Measurements from ENCODE around the gene GHR.

The GHR gene

DNA sequence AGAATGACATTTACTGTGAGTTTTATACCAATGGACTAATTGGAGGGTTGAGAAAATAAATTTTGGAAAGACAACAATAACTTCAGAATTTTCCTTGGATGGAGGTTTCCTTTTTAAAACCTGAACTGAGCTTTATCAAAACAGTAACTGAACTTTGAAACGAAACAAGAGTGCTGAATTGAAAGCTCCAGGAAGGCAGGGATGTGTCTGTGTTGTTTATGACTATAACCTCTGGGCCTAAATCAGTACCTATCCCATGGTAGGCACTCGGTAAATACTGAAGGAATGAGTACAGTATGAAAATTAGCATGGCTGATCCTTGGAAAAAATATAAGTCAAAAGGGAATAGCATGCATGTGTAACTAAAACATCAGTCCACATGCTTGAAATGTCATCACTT is 93.9 kb downstream of the GHR start:
- ATAC-seq, result no peak
- TF ChIP-seq, protein P1, sequence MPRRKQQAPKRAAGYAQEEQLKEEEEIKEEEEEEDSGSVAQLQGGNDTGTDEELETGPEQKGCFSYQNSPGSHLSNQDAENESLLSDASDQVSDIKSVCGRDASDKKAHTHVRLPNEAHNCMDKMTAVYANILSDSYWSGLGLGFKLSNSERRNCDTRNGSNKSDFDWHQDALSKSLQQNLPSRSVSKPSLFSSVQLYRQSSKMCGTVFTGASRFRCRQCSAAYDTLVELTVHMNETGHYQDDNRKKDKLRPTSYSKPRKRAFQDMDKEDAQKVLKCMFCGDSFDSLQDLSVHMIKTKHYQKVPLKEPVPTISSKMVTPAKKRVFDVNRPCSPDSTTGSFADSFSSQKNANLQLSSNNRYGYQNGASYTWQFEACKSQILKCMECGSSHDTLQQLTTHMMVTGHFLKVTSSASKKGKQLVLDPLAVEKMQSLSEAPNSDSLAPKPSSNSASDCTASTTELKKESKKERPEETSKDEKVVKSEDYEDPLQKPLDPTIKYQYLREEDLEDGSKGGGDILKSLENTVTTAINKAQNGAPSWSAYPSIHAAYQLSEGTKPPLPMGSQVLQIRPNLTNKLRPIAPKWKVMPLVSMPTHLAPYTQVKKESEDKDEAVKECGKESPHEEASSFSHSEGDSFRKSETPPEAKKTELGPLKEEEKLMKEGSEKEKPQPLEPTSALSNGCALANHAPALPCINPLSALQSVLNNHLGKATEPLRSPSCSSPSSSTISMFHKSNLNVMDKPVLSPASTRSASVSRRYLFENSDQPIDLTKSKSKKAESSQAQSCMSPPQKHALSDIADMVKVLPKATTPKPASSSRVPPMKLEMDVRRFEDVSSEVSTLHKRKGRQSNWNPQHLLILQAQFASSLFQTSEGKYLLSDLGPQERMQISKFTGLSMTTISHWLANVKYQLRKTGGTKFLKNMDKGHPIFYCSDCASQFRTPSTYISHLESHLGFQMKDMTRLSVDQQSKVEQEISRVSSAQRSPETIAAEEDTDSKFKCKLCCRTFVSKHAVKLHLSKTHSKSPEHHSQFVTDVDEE (CRISPR knock-in tag; IDR thresholded peaks at IDR 0.05), result no peak
- no peak for TF ChIP-seq ZFP30 (CRISPR knock-in tag; IDR thresholded peaks at IDR 0.05)
- no peak for TF ChIP-seq TOX (CRISPR knock-in tag; IDR thresholded peaks at IDR 0.05; ENCODE audit: borderline replicate concordance)
- TF ChIP-seq, protein P2, sequence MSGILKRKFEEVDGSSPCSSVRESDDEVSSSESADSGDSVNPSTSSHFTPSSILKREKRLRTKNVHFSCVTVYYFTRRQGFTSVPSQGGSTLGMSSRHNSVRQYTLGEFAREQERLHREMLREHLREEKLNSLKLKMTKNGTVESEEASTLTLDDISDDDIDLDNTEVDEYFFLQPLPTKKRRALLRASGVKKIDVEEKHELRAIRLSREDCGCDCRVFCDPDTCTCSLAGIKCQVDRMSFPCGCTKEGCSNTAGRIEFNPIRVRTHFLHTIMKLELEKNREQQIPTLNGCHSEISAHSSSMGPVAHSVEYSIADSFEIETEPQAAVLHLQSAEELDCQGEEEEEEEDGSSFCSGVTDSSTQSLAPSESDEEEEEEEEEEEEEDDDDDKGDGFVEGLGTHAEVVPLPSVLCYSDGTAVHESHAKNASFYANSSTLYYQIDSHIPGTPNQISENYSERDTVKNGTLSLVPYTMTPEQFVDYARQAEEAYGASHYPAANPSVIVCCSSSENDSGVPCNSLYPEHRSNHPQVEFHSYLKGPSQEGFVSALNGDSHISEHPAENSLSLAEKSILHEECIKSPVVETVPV (CRISPR knock-in tag; IDR thresholded peaks at IDR 0.05), result no peak
- TF ChIP-seq ARNTL (CRISPR knock-in tag; IDR thresholded peaks at IDR 0.05; ENCODE audit: borderline replicate concordance, low read depth), result no peak

DNA sequence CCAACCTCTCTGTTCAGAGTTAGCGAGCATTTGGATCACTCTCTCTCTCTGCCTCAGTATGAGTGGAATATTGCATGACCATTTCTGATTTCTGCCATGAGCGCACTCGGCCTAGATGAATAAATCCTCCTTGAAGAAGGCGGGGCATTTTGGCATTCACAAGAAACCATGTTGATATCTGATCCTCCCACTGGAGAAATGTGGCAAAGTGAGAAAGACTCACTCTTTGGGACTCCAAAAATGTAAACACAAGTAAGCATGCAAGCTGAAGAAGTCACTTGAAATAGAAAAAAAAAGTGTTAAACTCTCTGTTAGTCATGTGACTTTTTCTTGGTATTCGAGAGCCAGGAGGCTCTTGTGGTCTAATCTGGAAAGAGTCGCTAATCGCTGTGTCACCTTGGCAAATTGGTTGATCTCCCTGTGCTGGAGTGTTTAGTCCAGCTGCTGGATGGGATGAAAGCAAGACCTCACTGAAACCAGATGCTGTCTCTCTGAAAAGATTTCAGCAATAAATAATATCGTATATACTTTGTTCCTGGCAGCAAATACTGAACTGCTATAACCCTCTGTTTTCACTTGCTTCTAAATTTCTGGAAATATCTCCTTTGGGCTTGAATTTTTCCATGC is 95.5 kb downstream of the GHR start:
- ATAC-seq, result no peak
- TF ChIP-seq ISL1 (CRISPR knock-in tag; IDR thresholded peaks at IDR 0.05), result no peak
- TF ChIP-seq ZFP30 (CRISPR knock-in tag; IDR thresholded peaks at IDR 0.05), result no peak
- TF ChIP-seq TCF4 (CRISPR knock-in tag; IDR thresholded peaks at IDR 0.05; ENCODE audit: borderline replicate concordance), result no peak
- TF ChIP-seq, protein P2 (CRISPR knock-in tag; IDR thresholded peaks at IDR 0.05), result no peak
- no peak for TF ChIP-seq TOX (CRISPR knock-in tag; IDR thresholded peaks at IDR 0.05; ENCODE audit: borderline replicate concordance)
- TF ChIP-seq SNAI2 (CRISPR knock-in tag; IDR thresholded peaks at IDR 0.05), result no peak
- TF ChIP-seq, protein P3, sequence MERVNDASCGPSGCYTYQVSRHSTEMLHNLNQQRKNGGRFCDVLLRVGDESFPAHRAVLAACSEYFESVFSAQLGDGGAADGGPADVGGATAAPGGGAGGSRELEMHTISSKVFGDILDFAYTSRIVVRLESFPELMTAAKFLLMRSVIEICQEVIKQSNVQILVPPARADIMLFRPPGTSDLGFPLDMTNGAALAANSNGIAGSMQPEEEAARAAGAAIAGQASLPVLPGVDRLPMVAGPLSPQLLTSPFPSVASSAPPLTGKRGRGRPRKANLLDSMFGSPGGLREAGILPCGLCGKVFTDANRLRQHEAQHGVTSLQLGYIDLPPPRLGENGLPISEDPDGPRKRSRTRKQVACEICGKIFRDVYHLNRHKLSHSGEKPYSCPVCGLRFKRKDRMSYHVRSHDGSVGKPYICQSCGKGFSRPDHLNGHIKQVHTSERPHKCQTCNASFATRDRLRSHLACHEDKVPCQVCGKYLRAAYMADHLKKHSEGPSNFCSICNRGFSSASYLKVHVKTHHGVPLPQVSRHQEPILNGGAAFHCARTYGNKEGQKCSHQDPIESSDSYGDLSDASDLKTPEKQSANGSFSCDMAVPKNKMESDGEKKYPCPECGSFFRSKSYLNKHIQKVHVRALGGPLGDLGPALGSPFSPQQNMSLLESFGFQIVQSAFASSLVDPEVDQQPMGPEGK (CRISPR knock-in tag; IDR thresholded peaks at IDR 0.05; ENCODE audit: borderline replicate concordance), result no peak
- no peak for TF ChIP-seq ESRRG (CRISPR knock-in tag; IDR thresholded peaks at IDR 0.05)
- TF ChIP-seq ZNF70 (CRISPR knock-in tag; IDR thresholded peaks at IDR 0.05), result no peak
- TF ChIP-seq, protein P4, sequence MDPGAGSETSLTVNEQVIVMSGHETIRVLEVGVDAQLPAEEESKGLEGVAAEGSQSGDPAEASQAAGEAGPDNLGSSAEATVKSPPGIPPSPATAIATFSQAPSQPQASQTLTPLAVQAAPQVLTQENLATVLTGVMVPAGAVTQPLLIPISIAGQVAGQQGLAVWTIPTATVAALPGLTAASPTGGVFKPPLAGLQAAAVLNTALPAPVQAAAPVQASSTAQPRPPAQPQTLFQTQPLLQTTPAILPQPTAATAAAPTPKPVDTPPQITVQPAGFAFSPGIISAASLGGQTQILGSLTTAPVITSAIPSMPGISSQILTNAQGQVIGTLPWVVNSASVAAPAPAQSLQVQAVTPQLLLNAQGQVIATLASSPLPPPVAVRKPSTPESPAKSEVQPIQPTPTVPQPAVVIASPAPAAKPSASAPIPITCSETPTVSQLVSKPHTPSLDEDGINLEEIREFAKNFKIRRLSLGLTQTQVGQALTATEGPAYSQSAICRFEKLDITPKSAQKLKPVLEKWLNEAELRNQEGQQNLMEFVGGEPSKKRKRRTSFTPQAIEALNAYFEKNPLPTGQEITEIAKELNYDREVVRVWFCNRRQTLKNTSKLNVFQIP (CRISPR knock-in tag; IDR thresholded peaks at IDR 0.05; ENCODE audit: borderline replicate concordance, low read depth), result no peak
- no peak for TF ChIP-seq BACH2 (CRISPR knock-in tag; IDR thresholded peaks at IDR 0.05; ENCODE audit: borderline replicate concordance)
- TF ChIP-seq, protein P5, sequence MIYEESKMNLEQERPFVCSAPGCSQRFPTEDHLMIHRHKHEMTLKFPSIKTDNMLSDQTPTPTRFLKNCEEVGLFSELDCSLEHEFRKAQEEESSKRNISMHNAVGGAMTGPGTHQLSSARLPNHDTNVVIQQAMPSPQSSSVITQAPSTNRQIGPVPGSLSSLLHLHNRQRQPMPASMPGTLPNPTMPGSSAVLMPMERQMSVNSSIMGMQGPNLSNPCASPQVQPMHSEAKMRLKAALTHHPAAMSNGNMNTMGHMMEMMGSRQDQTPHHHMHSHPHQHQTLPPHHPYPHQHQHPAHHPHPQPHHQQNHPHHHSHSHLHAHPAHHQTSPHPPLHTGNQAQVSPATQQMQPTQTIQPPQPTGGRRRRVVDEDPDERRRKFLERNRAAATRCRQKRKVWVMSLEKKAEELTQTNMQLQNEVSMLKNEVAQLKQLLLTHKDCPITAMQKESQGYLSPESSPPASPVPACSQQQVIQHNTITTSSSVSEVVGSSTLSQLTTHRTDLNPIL (CRISPR knock-in tag; IDR thresholded peaks at IDR 0.05; ENCODE audit: low read depth), result no peak
- no peak for TF ChIP-seq CSDC2 (CRISPR knock-in tag; IDR thresholded peaks at IDR 0.05)
- no peak for TF ChIP-seq GLIS3 (CRISPR knock-in tag; IDR thresholded peaks at IDR 0.05)
- TF ChIP-seq ZC3H10 (CRISPR knock-in tag; IDR thresholded peaks at IDR 0.05), result no peak
- TF ChIP-seq RARB (CRISPR knock-in tag; IDR thresholded peaks at IDR 0.05), result no peak
- no peak for TF ChIP-seq ZNF8 (CRISPR knock-in tag; IDR thresholded peaks at IDR 0.05)

DNA sequence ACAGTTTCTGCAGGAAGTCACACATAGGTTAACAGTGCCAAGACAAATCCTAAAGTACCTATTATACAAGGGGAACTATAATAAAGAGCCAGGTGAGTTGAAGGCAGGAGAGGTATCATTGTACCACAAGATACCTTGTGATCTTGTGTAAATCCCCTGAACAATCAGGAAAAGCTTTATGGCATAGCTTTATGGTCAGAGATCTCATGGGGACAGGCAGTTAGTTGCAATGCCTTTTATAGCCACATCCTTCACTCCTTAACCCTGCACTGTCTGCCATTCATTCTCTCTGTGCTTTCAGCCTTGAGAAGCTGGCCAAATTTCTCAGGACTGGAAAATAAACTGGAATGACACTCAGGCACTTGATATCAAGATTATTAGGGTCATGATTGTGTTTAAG is 97.0 kb downstream of the GHR start:
- no peak for TF ChIP-seq SNAI2 (CRISPR knock-in tag; IDR thresholded peaks at IDR 0.05)
- TF ChIP-seq PPARA (CRISPR knock-in tag; IDR thresholded peaks at IDR 0.05; ENCODE audit: borderline replicate concordance), result no peak
- no peak for TF ChIP-seq GLIS3 (CRISPR knock-in tag; IDR thresholded peaks at IDR 0.05)
- TF ChIP-seq, protein P5 (CRISPR knock-in tag; IDR thresholded peaks at IDR 0.05; ENCODE audit: low read depth), result no peak
- no peak for TF ChIP-seq ZFP30 (CRISPR knock-in tag; IDR thresholded peaks at IDR 0.05)
- TF ChIP-seq, protein P1 (CRISPR knock-in tag; IDR thresholded peaks at IDR 0.05), result no peak
- ATAC-seq, result no peak
